GM12878 (cell line): ENCODE measurements around the gene TRIM41. TPM values are rescaled to one million over a fixed set of nuclear protein-coding genes. Genes with fewer than 3 reads are reported as not detected.

Experiments used
- BCL3 ChIP-seq: IDR thresholded peaks from 2 replicates; pipeline ENCODE4 v1.6.1; 2011; ENCODE audit warnings: borderline replicate concordance, low read depth, mild to moderate bottlenecking, moderate library complexity, low read length; ENCODE audit not compliant: insufficient read depth, poor library complexity, severe bottlenecking
- CBFB ChIP-seq: IDR thresholded peaks from 2 replicates; pipeline ENCODE4 v1.6.1; 2016; ENCODE audit warnings: antibody characterized with exemption, low read depth
- CBX3 ChIP-seq: fragments of 200-600 bp; sonication (generic); IDR thresholded peaks from 2 replicates; pipeline ENCODE4 v1.6.1; 2016; ENCODE audit warnings: low read depth, borderline replicate concordance
- CHD1 ChIP-seq: IDR thresholded peaks from 2 replicates; pipeline ENCODE4 v1.6.1; 2012; ENCODE audit warnings: low read depth, low read length, improper control_type of control experiment
- EGR1 ChIP-seq, 2 experiments: IDR thresholded peaks; 1 replicate in 1 of 2; 2 replicates in 1 of 2; pipeline ENCODE4 v1.6.1; 2011 to 2012; ENCODE audit warnings: low read depth in 2 of 2, low read length in 2 of 2, borderline replicate concordance in 1 of 2, mild to moderate bottlenecking in 1 of 2, moderate library complexity in 1 of 2
- FOXM1 ChIP-seq: IDR thresholded peaks from 2 replicates; pipeline ENCODE4 v1.6.1; 2012; ENCODE audit warnings: low read depth, mild to moderate bottlenecking, inconsistent platforms, low read length, moderate library complexity
- HSF1 ChIP-seq: fragments of 150-350 bp; IDR thresholded peaks from 2 replicates; pipeline ENCODE4 v1.6.1; 2014; ENCODE audit warnings: mild to moderate bottlenecking, low read depth, low read length
- NR2C1 ChIP-seq: fragments of 450-650 bp; IDR thresholded peaks from 2 replicates; pipeline ENCODE4 v1.6.1; 2017; ENCODE audit warnings: antibody characterized with exemption, mild to moderate bottlenecking, moderate library complexity
- PBX3 ChIP-seq: IDR thresholded peaks from 2 replicates; pipeline ENCODE4 v1.6.1; 2011; ENCODE audit warnings: mild to moderate bottlenecking, low read depth, low read length, moderate library complexity; ENCODE audit not compliant: insufficient replicate concordance
- PKNOX1 ChIP-seq: fragments of 450-650 bp; IDR thresholded peaks from 2 replicates; pipeline ENCODE4 v1.6.1; 2016; ENCODE audit warnings: mild to moderate bottlenecking
- RAD51 ChIP-seq: fragments of 450-650 bp; IDR thresholded peaks from 2 replicates; pipeline ENCODE4 v1.6.1; 2016; ENCODE audit warnings: moderate library complexity, mild to moderate bottlenecking, inconsistent platforms
- RBBP5 ChIP-seq: fragments of 200-600 bp; sonication (generic); conservative IDR thresholded peaks from 2 replicates; pipeline ENCODE4 v1.6.1; 2016
- RELB ChIP-seq: fragments of 450-650 bp; IDR thresholded peaks from 2 replicates; pipeline ENCODE4 v1.6.1; 2017; ENCODE audit warnings: low read depth, mild to moderate bottlenecking, moderate library complexity
- SMC3 ChIP-seq: IDR thresholded peaks from 2 replicates; pipeline ENCODE4 v1.6.1; 2011; ENCODE audit warnings: low read length, improper control_type of control experiment, borderline replicate concordance
- USF1 ChIP-seq: IDR thresholded peaks from 2 replicates; pipeline ENCODE4 v1.6.1; 2011; ENCODE audit warnings: borderline replicate concordance, low read depth, mild to moderate bottlenecking, moderate library complexity, mixed read lengths, low read length; ENCODE audit not compliant: insufficient read depth; ENCODE audit errors: extremely low read length
- WRNIP1 ChIP-seq: IDR thresholded peaks from 2 replicates; pipeline ENCODE4 v1.6.1; 2011; ENCODE audit warnings: low read depth, low read length, improper control_type of control experiment, borderline replicate concordance
- ZBTB33 ChIP-seq: fragments of 450-650 bp; IDR thresholded peaks from 2 replicates; pipeline ENCODE4 v1.6.1; 2017; ENCODE audit warnings: mild to moderate bottlenecking
- polyA plus RNA-seq, 11 experiments: library from polyadenylated mRNA; depleted of rRNA in 4 of 11; unstranded in 6 of 11; stranded (reverse) in 5 of 11; fragments of >200 nt; fragmentation: Nextera tagmentation in 4 of 11; fragmentation: Illumina TruSeq in 1 of 11; extraction: Ambion mirVana in 4 of 11; extraction: Trizol in 1 of 11; gene quantifications; 1 replicate in 1 of 11; 2 replicates in 10 of 11; pipeline versions ENCODE4 v1.2.1 to v1.2.3, GENCODE V29; 2011 to 2016; ENCODE audit warnings: inconsistent platforms in 2 of 11, missing spikeins in 2 of 11, low read depth in 1 of 11
- total RNA-seq, 4 experiments: library from RNA; depleted of rRNA in 3 of 4; stranded (reverse); fragments of >200 nt in 3 of 4; fragmentation: Illumina TruSeq in 1 of 4; extraction: Trizol in 1 of 4; gene quantifications; 2 replicates each; pipeline versions ENCODE4 v1.2.1 to v1.2.3, GENCODE V29; 2013 to 2021

Gene TRIM41
- total and polyA plus RNA-seq, 10 of the 15 experiments (the other 5 are each of a cell fraction or from before 2014, with no cell fraction given), result 1.0 to 28.9 (median 10.6) TPM

- no peak for TF ChIP-seq RELB
- no peak for TF ChIP-seq PBX3
- no peak for TF ChIP-seq RAD51
- TF ChIP-seq RBBP5, result no peak
- no peak for TF ChIP-seq CBFB
- no peak for TF ChIP-seq BCL3
- TF ChIP-seq ZBTB33, result no peak
- TF ChIP-seq PKNOX1, result no peak
- TF ChIP-seq CHD1, result no peak
- no peak for TF ChIP-seq USF1
- TF ChIP-seq WRNIP1, result 0 out of 2 replicates have a peak, but pooled peaks have one; percentile 46
- TF ChIP-seq EGR1 (IDR thresholded peaks at IDR 0.05; ENCODE audit: borderline replicate concordance in 1 of 2, low read depth in 2 of 2, low read length in 2 of 2), result no peak
- no peak for TF ChIP-seq SMC3
- no peak for TF ChIP-seq HSF1
- TF ChIP-seq NR2C1, result no peak
- 0 out of 2 replicates have a peak, but pooled peaks have one; percentile 22 for TF ChIP-seq FOXM1
- TF ChIP-seq CBX3, result no peak
Measured at GRCh38 chr5:181173420-181174342, 49.4 kb upstream of the TRIM41 start (continued).
